ENCODE measurements around the gene TTYH3. TPM values are rescaled to one million over a fixed set of nuclear protein-coding genes. Genes with fewer than 3 reads are reported as not detected.
"Not testable (repeated sequence)": the region's sequence is repeated elsewhere in the genome, so short reads cannot be mapped to it uniquely, and the experiment has no call there.

TTYH3 gene
- total and polyA plus RNA-seq, 8 donors = 4.9 to 31.9 (median 8.6) TPM

DNA sequence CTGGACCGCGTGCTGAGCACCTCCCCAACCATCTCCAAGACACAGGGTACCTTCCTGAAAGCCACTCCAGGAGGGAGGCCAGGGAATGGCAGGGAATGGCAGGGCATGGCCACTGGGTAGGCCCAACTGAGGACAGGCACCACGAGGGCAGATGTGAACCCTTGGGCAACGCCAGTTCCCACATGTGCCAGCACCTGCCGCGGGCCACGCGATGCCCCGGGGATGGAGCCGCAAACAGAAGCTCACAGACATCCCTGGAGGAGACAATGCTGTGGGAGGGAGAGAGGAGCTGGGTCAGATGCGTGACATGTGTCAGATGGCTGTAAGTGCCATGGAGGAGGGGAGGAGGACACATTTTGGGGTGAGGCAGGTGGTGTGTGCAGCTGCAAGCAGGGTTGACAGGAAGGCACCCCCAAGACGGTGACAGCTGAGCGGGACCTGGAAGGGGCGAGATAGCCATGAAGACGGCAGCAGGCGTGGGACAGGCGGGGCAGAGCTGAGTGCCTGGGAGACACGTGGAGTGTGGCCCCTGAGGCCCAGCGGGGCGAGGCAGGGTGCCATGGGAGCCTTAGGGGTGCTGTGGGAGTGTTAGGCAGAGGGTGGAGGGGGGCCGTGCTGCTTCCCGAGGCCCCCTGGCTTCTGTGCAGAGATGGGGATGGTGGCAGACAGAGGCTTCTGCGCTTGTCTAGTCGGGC, 45.3 kb upstream of the TTYH3 start:
- Histone ChIP-seq H3K9me3 (no peaks in the 10 kb centered on the region), H3K36me3 (peaks cover 0 to 9% (median 0%) of the 10 kb centered on the region in 3 donors), H3K27ac (no peak overlapping the region), H3K27me3 (no peaks in the 10 kb centered on the region), H3K4me1 (no peaks in the 10 kb centered on the region), H3K4me3 (no peak overlapping the region)
- no peak for TF ChIP-seq CTCF (IDR thresholded peaks at IDR 0.05)
- DNase-seq = no peak
- WGBS, 2 donors = 93 to 95% methylated on average over 24 of the region's 24 CpGs
- FAIRE-seq = no peak
- ATAC-seq = no peak
- intact Hi-C loops (cut with DNase I) = no loop called here

DNA sequence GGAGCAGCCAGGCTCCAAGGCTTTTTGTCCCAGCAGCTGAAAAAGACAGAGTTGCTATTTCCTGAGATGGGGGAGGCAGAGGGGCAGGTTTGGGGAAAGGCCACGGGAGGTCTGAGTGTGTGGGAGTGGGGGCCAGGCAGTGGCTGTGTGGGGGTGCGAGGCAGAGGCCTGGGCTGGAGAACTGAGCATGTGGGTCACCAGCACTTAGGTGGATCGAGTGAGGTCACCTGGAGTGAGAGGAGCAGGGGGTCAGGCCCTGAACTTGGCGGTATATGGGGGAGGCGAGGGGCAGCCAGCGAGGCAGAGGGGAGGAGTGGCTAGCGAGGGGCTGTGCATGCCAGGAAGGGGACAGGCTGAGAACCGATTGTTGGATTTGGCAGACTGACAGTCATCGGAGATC, 44.7 kb upstream of the TTYH3 start:
- Histone ChIP-seq H3K4me3 (no peak overlapping the region), H3K36me3 (peaks cover 0 to 9% (median 0%) of the 10 kb centered on the region in 3 donors), H3K27me3 (no peaks in the 10 kb centered on the region), H3K4me1 (no peaks in the 10 kb centered on the region), H3K9me3 (no peaks in the 10 kb centered on the region), H3K27ac (no peak overlapping the region)
- 94 to 95% methylated on average over 9 of the region's 9 CpGs for WGBS, 2 donors
- ATAC-seq (no peak), DNase-seq (no peak), FAIRE-seq (no peak)
- intact Hi-C loops (cut with DNase I) = no loop called here
- TF ChIP-seq CTCF (IDR thresholded peaks at IDR 0.05) = no peak

DNA sequence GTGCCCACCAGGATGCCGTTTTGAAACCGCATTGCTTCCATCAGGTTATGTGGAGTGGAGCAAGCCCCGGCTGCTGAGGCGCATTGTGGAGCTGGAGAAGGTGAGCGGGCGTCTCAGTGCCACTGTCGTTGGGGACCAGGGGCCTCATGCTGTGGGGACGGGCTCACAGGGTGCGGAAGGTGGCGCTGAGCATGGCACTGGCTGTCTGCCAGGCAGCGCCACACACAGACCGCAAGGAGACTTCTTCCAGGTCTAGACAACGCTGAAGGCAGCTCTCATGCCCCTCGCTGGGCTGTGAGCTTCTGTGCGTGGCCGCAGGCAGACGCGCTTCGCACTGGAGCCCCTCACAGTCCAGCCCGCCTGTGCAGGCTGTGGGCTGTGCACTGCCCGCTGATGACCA, 44.0 kb upstream of the TTYH3 start:
- peaks cover 0 to 13% (median 0%) of the 10 kb centered on the region in 3 donors for H3K36me3 ChIP-seq
- intact Hi-C loops (cut with DNase I) = no loop called here
- no peaks in the 10 kb centered on the region for H3K27me3 ChIP-seq
- WGBS, 2 donors = 97 to 98% methylated on average over 21 of the region's 21 CpGs
- no peaks in the 10 kb centered on the region for H3K4me1 ChIP-seq
- H3K4me3 ChIP-seq = no peak overlapping the region
- ATAC-seq (no peak), DNase-seq (no peak), FAIRE-seq (no peak)
- H3K27ac ChIP-seq = no peak overlapping the region
- no peaks in the 10 kb centered on the region for H3K9me3 ChIP-seq
- no peak for TF ChIP-seq CTCF (IDR thresholded peaks at IDR 0.05)

DNA sequence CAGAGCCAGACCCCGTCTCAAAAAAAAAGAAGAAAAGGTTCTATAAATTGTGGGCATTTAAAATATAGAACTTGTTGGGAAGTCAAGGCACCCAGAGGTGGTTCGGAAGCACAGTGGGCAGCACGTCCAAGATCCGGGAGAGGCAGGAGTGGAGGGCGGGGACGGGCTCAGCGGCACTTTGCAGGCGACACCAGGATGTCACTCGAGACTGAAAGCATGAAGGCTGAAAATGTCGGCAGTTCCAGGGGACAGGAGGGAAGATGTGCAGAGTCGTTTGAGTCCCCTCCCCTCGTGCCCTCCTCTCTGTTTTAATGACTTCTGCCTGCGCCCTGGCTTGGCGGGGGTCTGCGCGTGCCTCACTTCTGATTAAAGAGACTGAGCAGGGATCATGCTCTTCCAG, 42.4 kb upstream of the TTYH3 start:
- no peak for ATAC-seq
- Histone ChIP-seq H3K27me3 (no peaks in the 10 kb centered on the region), H3K4me3 (no peak overlapping the region), H3K36me3 (peaks cover 0 to 23% (median 0%) of the 10 kb centered on the region in 3 donors), H3K9me3 (no peaks in the 10 kb centered on the region), H3K4me1 (no peaks in the 10 kb centered on the region), H3K27ac (no peak overlapping the region)
- intact Hi-C loops (cut with DNase I) = no loop called here
- 93 to 98% methylated on average over 16 of the region's 16 CpGs for WGBS, 2 donors
- no peak for TF ChIP-seq CTCF (IDR thresholded peaks at IDR 0.05)
- DNase-seq = peak in 1 of 6 donors; percentile 8
- FAIRE-seq = no peak

- not testable (repeated sequence) for H3K27ac ChIP-seq
- peaks cover 0 to 22% (median 0%) of the 10 kb centered on the region in 3 donors for H3K36me3 ChIP-seq
- WGBS, 2 donors = 96 to 98% methylated on average over 15 of the region's 15 CpGs
Observed at GRCh38 chr7:2589941-2590340, 41.8 kb upstream of the TTYH3 start.

More at GRCh38 chr7:2589941-2590340, 41.8 kb upstream of the TTYH3 start:
- H3K4me1 ChIP-seq; intact Hi-C loops (cut with DNase I); FAIRE-seq; H3K27me3 ChIP-seq; ATAC-seq; H3K4me3 ChIP-seq; H3K9me3 ChIP-seq; DNase-seq: not testable (repeated sequence)
